AG09319 (cell line): Measurements from ENCODE around the gene NBEA.

ENCODE experiments used
- DNase-seq: peaks from one replicate; pipeline ENCODE4 v3.0.0-alpha.2; 2010; ENCODE audit warnings: low read depth; ENCODE audit errors: extremely low read depth
- TF ChIP-seq, protein P1 (sequence below): IDR thresholded peaks from 2 replicates; pipeline ENCODE4 v1.5.1; 2011; ENCODE audit warnings: low read depth, mild to moderate bottlenecking, inconsistent platforms, low read length, moderate library complexity

Gene NBEA

DNA sequence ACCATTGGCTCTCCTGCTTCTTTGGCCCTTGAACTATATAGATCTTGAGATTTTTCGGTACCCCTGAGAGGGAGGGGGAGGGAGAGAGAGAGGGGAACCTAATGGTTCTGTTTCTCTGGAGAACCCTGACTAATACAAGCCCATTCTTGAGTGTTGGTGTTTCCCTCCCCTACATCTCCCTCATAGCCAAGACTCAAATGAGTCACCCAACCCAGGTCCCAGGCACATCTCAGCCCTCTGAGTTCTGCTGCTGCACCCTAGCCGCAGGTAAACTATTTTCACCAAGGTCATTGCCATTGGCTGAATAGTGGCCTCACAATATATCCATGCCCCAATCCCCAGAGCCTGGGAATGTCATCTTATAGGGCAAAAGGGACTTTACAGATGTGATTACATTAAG is 760.2 kb downstream of the NBEA start:
- TF ChIP-seq, protein P1, sequence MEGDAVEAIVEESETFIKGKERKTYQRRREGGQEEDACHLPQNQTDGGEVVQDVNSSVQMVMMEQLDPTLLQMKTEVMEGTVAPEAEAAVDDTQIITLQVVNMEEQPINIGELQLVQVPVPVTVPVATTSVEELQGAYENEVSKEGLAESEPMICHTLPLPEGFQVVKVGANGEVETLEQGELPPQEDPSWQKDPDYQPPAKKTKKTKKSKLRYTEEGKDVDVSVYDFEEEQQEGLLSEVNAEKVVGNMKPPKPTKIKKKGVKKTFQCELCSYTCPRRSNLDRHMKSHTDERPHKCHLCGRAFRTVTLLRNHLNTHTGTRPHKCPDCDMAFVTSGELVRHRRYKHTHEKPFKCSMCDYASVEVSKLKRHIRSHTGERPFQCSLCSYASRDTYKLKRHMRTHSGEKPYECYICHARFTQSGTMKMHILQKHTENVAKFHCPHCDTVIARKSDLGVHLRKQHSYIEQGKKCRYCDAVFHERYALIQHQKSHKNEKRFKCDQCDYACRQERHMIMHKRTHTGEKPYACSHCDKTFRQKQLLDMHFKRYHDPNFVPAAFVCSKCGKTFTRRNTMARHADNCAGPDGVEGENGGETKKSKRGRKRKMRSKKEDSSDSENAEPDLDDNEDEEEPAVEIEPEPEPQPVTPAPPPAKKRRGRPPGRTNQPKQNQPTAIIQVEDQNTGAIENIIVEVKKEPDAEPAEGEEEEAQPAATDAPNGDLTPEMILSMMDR, result no peak
- no peak for DNase-seq

DNA sequence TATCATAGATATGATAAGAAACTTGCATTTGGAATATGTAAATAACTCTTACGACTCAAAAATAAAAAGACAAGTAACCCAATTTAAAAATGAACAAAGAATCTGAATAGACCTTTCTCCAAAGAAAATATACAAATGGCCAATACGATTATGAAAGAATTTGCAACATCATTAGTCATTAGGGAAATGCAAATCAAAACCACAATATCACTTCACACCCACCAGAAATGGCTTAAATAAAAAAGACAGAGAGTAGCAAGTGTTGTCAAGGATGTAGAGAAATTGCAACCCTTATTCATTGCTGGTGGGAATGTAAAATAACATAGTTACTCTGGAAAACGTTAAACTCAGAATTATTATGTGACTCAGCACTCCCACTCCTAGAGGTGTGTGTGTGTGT is 761.0 kb downstream of the NBEA start:
- TF ChIP-seq, protein P1, result no peak
- DNase-seq, result no peak

DNA sequence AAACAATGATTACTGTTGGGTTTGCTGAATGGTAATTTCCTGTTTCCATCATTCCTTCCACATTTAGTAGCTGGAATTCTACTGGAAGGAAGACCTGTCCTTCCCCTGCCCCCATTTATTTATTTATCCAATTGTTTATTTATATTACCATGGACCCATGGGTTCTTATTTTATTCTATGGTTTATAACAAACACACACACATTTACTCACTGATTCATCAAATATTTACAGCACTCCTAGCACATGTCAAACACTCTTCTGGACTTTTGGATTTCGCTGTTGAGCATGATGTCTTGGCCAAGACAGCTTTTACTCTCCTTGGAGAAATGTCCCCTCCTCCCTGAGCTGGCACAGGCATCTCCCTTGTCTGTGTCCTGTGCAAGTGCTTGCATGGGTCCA is 762.3 kb downstream of the NBEA start:
- TF ChIP-seq, protein P1, result no peak
- no peak for DNase-seq

DNA sequence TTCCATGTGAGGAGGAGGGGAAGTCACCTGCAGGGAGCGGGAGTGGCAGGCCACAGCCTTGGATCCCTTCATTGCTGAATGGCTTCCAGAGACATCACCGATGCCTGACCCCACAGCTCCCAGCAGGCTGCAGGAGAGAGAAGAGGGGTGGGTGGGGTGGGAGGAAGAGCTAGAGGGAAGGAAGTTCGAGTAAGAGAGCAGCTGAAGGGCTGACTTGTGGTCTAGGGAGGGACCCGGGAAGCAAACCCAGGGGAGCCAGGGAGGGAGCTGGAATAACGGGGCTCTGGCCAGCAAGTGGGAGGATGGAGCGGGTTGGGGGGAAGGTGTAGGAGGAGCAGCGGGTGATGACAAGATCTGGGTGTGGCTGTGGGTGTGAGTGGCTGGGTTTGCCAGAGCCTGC is 764.2 kb downstream of the NBEA start:
- TF ChIP-seq, protein P1, result no peak
- no peak for DNase-seq

DNA sequence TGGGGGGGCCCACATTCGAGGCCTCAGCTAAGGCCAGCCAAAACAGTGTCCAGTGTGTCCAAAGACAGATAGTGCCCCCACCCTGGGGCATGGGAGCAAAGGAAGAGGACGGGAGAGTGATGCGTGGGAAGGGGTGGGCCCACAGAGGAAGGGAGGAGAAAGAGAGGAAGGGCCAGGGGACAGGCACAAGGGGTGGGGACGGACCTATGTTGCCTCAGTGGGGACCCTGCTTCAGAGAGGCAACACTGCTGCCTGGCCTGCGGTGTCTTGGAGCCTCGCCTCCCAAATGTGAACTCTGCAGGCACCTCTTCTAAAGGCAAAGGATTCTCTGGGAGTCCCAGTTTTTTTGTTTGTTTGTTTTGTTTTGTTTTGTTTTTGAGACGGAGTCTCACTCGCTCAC is 764.7 kb downstream of the NBEA start:
- DNase-seq, result no peak
- TF ChIP-seq, protein P1, result no peak

DNA sequence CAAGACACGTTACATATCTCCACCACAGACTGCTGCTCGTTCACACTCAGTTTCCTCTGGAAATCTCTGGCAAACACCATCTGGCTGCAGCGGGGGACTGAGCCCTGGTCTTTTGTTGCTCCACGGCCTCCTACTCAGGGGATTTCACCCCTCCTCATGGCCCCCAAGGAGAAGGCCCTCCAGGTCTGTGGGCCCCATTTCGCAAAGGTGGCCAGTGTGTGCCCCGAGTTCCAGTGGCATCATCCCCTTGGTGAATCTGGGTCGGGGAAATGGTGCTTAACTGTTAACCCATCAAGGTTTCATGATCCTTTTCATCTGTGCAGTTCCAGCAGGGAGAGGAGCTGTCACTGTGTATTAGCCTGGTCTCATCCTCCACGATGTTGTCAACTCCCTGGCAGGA is 769.8 kb downstream of the NBEA start:
- TF ChIP-seq, protein P1, result no peak
- DNase-seq, result no peak

DNA sequence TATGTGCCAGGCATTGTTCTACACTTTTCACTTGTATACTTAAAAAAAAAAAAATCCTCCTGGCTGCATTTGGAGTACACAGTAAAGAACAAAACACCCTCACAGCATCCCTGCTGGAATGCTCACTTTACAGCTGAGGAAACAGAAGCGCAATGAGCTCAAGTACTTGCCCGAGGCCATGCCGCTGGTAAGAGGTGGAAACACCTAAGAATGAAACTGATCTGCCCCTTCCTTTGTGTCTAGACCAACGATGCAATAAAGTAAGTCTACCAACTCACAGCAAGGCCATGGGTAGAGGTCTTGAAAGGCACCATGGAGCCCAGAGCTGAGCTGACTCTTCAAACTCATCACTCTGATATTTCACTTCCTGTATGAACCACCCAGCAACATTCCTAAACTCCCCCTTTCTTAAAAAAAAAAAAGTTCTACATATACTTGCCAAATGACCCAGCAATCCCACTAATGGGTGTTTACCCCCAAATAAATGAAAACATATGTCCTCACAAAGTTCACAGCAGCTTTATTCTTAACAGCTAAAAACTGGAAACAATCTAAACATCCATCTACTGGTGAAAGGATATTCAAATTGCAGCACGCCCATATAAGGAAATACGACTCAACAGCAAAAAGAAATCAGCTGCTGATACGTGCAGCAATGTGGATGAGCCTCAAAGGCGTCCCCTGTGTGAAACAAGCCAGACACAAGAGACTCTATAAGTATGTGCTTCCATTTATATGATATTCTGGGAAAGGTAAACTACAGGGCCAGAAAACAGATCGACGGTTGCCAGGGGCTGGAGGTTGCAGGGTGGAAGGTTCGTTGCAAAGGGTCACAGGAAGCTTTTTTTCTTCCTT is 771.1 kb downstream of the NBEA start:
- peak; percentile 91 for DNase-seq
- TF ChIP-seq, protein P1, result peak; percentile 2
